ENCODE data around the gene ZNF479. TPM values are rescaled to one million over a fixed set of nuclear protein-coding genes. Genes with fewer than 3 reads are reported as not detected.

ZNF479 gene
- total and polyA plus RNA-seq, 2 donors (not counting 3 experiments of a cell fraction or from before 2014, with no cell fraction given), result not detected

DNA sequence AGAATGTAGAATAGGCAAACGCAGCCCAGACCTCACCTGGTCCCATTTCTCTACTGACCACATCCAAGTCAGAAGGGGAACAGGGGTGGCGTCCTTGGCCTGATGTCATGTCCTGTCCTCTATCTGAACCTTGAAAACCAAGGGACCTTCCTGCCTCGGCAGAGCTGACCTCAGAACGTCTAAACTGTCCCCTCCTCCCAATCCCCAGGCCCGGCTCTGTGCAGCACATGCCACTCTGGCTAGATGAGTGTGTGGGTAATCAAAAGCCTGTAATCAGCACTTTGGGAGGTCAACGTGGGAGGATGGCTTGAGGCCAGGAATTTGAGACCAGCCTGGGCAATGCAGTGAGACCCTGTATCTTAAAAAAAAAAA, 46.5 kb upstream of the ZNF479 start:
- Histone ChIP-seq H3K79me2 (ENCODE audit: control insufficient read depth, insufficient read depth, low read length) (no peaks in the 10 kb centered on the region), H3K9ac (replicated peaks; ENCODE audit: extremely low read depth, insufficient read depth, low read length) (no peak overlapping the region), H3K4me3 (replicated peaks in 1 of 3; ENCODE audit: insufficient read depth in 1 of 3, low read depth in 1 of 3, low read length in 3 of 3) (no peak overlapping the region), H3K36me3 (ENCODE audit: control insufficient read depth in 2 of 2, extremely low read depth in 1 of 2, insufficient read depth in 2 of 2, low read length in 2 of 2) (no peaks in the 10 kb centered on the region), H3K27me3 (ENCODE audit: control insufficient read depth in 2 of 2, insufficient read depth in 2 of 2, low read length in 2 of 2) (no peaks in the 10 kb centered on the region), H3K9me3 (replicated peaks; ENCODE audit: control insufficient read depth, insufficient read depth, low read length) (peaks cover 4% of the 10 kb centered on the region), H3K27ac (ENCODE audit: insufficient read depth, low read depth, low read length) (no peak overlapping the region), H3K4me1 (ENCODE audit: control insufficient read depth, extremely low read depth, insufficient read depth, low read length) (no peaks in the 10 kb centered on the region), H2AFZ (ENCODE audit: low read depth, low read length) (no peak overlapping the region), H3K4me2 (ENCODE audit: insufficient read depth, low read length) (no peak overlapping the region), H3K9me1 (replicated peaks; ENCODE audit: control insufficient read depth, extremely low read depth, insufficient read depth, low read length) (no peaks in the 10 kb centered on the region), H4K20me1 (replicated peaks; ENCODE audit: control insufficient read depth, extremely low read depth, insufficient read depth, low read length) (no peaks in the 10 kb centered on the region)
- TF ChIP-seq JUN (IDR thresholded peaks at IDR 0.05; ENCODE audit: borderline replicate concordance, insufficient read depth, insufficient read length, low read depth) (no peak), GATA2 (IDR thresholded peaks at IDR 0.05; ENCODE audit: insufficient read depth, insufficient read length, low read depth, low read length) (no peak), FOS (IDR thresholded peaks at IDR 0.05; ENCODE audit: borderline replicate concordance, insufficient read depth, low read length) (no peak), MYC (IDR thresholded peaks at IDR 0.05; ENCODE audit: low read depth, low read length) (no peak), EZH2 (IDR thresholded peaks at IDR 0.05; ENCODE audit: borderline replicate concordance, low read depth, low read length, severe bottlenecking) (no peak), POLR2AphosphoS5 (IDR thresholded peaks at IDR 0.05; ENCODE audit: insufficient read depth, low read depth, low read length) (no peak), POLR2A (IDR thresholded peaks at IDR 0.05; ENCODE audit: low read depth, low read length) (no peak)
- TF ChIP-seq, protein P1, sequence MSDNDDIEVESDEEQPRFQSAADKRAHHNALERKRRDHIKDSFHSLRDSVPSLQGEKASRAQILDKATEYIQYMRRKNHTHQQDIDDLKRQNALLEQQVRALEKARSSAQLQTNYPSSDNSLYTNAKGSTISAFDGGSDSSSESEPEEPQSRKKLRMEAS (IDR thresholded peaks at IDR 0.05; ENCODE audit: insufficient read depth, insufficient read length), result no peak
- TF ChIP-seq, protein P2, sequence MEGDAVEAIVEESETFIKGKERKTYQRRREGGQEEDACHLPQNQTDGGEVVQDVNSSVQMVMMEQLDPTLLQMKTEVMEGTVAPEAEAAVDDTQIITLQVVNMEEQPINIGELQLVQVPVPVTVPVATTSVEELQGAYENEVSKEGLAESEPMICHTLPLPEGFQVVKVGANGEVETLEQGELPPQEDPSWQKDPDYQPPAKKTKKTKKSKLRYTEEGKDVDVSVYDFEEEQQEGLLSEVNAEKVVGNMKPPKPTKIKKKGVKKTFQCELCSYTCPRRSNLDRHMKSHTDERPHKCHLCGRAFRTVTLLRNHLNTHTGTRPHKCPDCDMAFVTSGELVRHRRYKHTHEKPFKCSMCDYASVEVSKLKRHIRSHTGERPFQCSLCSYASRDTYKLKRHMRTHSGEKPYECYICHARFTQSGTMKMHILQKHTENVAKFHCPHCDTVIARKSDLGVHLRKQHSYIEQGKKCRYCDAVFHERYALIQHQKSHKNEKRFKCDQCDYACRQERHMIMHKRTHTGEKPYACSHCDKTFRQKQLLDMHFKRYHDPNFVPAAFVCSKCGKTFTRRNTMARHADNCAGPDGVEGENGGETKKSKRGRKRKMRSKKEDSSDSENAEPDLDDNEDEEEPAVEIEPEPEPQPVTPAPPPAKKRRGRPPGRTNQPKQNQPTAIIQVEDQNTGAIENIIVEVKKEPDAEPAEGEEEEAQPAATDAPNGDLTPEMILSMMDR (IDR thresholded peaks at IDR 0.05; ENCODE audit: extremely low read depth in 1 of 2, insufficient read depth in 1 of 2, low read depth in 1 of 2, low read length in 2 of 2), result no peak
- ChIA-PET CTCF (no interaction called here), POLR2A (no interaction called here)
- DNase-seq (ENCODE audit: low read depth, low spot score), result no peak
- no peak for FAIRE-seq
- dilution Hi-C loops (cut with MboI; ENCODE audit: extremely low pct_ligation_motif_present, low sequenced_read_pairs) (no loop called here), intact Hi-C loops (cut with micrococcal nuclease) (no loop called here)
- no TSS peak for BruUV-seq (replicated peaks)
